MM.1S (cell line): ENCODE data around the gene ENTPD6.
A peak's percentile ranks its signal among the peaks of the same experiment; 100 is the strongest.

ENCODE experiments used
- DNase-seq: peaks from one replicate; pipeline ENCODE4 v3.0.0-alpha.2; 2015
- H2AFZ ChIP-seq: fragments of 300-600 bp; sonication (generic); 2 replicates; pipeline ENCODE4 v1.6.0; 2016; ENCODE audit warnings: antibody characterized with exemption, low read length
- H3F3A ChIP-seq: fragments of 300-600 bp; sonication (generic); 2 replicates; pipeline ENCODE4 v1.6.1; 2016; ENCODE audit warnings: mild to moderate bottlenecking, antibody characterized with exemption, low read length, moderate library complexity, mixed read lengths; ENCODE audit not compliant: insufficient read depth
- H3K27ac ChIP-seq: fragments of 300-600 bp; sonication (generic); 2 replicates; pipeline ENCODE4 v1.5.1; 2016; ENCODE audit warnings: mild to moderate bottlenecking, low read length
- H3K27me3 ChIP-seq: fragments of 300-600 bp; sonication (generic); replicated peaks from 2 replicates; pipeline ENCODE4 v1.6.0; 2016; ENCODE audit warnings: low read length; ENCODE audit not compliant: insufficient read depth
- H3K36me3 ChIP-seq: fragments of 300-600 bp; sonication (generic); replicated peaks from 2 replicates; pipeline ENCODE4 v1.6.1; 2016; ENCODE audit warnings: mild to moderate bottlenecking, low read length, mixed read lengths; ENCODE audit not compliant: insufficient read depth
- H3K4me1 ChIP-seq: fragments of 300-600 bp; sonication (generic); 2 replicates; pipeline ENCODE4 v1.6.1; 2016; ENCODE audit warnings: low read length, mixed read lengths
- H3K4me2 ChIP-seq: fragments of 300-600 bp; sonication (generic); 2 replicates; pipeline ENCODE4 v1.6.0; 2016; ENCODE audit warnings: low read depth, low read length
- H3K4me3 ChIP-seq: fragments of 300-600 bp; sonication (generic); 2 replicates; pipeline ENCODE4 v1.5.1; 2016; ENCODE audit warnings: low read length, mixed read lengths
- H3K79me2 ChIP-seq: fragments of 300-600 bp; sonication (generic); 2 replicates; pipeline ENCODE4 v1.6.1; 2016; ENCODE audit warnings: mixed run types, low read length, mixed read lengths
- H3K9ac ChIP-seq: fragments of 300-600 bp; sonication (generic); 2 replicates; pipeline ENCODE4 v1.6.1; 2016; ENCODE audit warnings: low read length, mixed read lengths
- H3K9me2 ChIP-seq: fragments of 300-600 bp; sonication (generic); replicated peaks from 2 replicates; pipeline ENCODE4 v1.6.1; 2016; ENCODE audit warnings: mild to moderate bottlenecking, low read length, mixed read lengths; ENCODE audit not compliant: insufficient read depth
- H3K9me3 ChIP-seq: fragments of 300-600 bp; sonication (generic); replicated peaks from 2 replicates; pipeline ENCODE4 v1.6.1; 2016; ENCODE audit warnings: mild to moderate bottlenecking, low read length, mixed read lengths; ENCODE audit not compliant: insufficient read depth
- H4K20me1 ChIP-seq: fragments of 300-600 bp; sonication (generic); 2 replicates; pipeline ENCODE4 v1.6.1; 2016; ENCODE audit warnings: mild to moderate bottlenecking, low read length, moderate library complexity, mixed read lengths; ENCODE audit not compliant: insufficient read depth
- CTCF ChIP-seq: fragments of 300-600 bp; sonication (generic); IDR thresholded peaks from 2 replicates; pipeline ENCODE4 v1.5.1; 2016; ENCODE audit warnings: antibody characterized with exemption, low read length, mixed read lengths
- EZH2 ChIP-seq: fragments of 300-600 bp; sonication (generic); optimal IDR thresholded peaks from 2 replicates; pipeline ENCODE3; 2017; ENCODE audit warnings: low read depth, mild to moderate bottlenecking, antibody characterized with exemption, low read length, mixed read lengths
- EZH2phosphoT487 ChIP-seq: fragments of 300-600 bp; sonication (generic); IDR thresholded peaks from 2 replicates; pipeline ENCODE4 v1.6.1; 2018; ENCODE audit warnings: antibody characterized with exemption, low read length

ENTPD6 gene

GRCh38 chr20:25218492-25218891 is 23.0 kb downstream of the ENTPD6 start:
- Histone ChIP-seq H3K9me2 (no peaks in the 10 kb centered on the region), H3K4me3 (no peak overlapping the region), H3K4me2 (no peak overlapping the region), H3K4me1 (no peaks in the 10 kb centered on the region), H2AFZ (no peak overlapping the region), H3F3A (no peaks in the 10 kb centered on the region), H3K27ac (no peak overlapping the region), H3K27me3 (no peaks in the 10 kb centered on the region), H3K9ac (no peak overlapping the region), H4K20me1 (no peaks in the 10 kb centered on the region), H3K79me2 (no peaks in the 10 kb centered on the region), H3K36me3 (0 out of 2 replicates have a peak, but pooled peaks cover 9% of the 10 kb centered on the region), H3K9me3 (no peaks in the 10 kb centered on the region)
- DNase-seq, result no peak
- no peak for TF ChIP-seq CTCF
- TF ChIP-seq EZH2phosphoT487, result no peak
- no peak for TF ChIP-seq EZH2

DNA sequence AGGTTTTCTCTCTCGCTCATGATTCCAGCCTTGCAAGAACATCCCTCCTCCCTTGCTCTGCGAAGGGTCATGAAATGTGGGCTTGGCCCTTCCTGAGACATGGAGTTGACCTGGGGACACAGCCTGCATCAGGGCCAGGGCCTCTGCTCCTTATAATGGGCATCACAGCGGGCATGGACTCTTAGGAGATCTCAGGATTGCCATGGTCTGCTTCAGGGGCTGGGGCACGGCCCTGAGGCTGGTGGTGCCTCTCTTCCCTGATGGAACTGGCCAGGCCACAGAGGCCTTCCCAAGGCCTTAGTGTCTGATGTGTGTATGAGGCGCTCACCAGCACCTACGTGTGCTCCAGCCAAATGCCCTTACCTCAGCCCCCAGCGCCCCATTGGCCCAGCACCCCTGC is 23.9 kb downstream of the ENTPD6 start:
- TF ChIP-seq EZH2, result no peak
- no peak for TF ChIP-seq CTCF
- no peak for TF ChIP-seq EZH2phosphoT487
- no peaks in the 10 kb centered on the region for H3F3A ChIP-seq
- H3K9ac ChIP-seq, result no peak overlapping the region
- H4K20me1 ChIP-seq, result no peaks in the 10 kb centered on the region
- no peaks in the 10 kb centered on the region for H3K9me3 ChIP-seq
- no peak overlapping the region for H3K4me2 ChIP-seq
- no peak for DNase-seq
- H2AFZ ChIP-seq, result no peak overlapping the region
- no peaks in the 10 kb centered on the region for H3K9me2 ChIP-seq
- no peak overlapping the region for H3K4me3 ChIP-seq
- H3K27ac ChIP-seq, result no peak overlapping the region
- H3K27me3 ChIP-seq, result no peaks in the 10 kb centered on the region
- no peaks in the 10 kb centered on the region for H3K4me1 ChIP-seq
- H3K79me2 ChIP-seq, result no peaks in the 10 kb centered on the region
- H3K36me3 ChIP-seq, result 0 out of 2 replicates have a peak, but pooled peaks cover 7% of the 10 kb centered on the region

DNA sequence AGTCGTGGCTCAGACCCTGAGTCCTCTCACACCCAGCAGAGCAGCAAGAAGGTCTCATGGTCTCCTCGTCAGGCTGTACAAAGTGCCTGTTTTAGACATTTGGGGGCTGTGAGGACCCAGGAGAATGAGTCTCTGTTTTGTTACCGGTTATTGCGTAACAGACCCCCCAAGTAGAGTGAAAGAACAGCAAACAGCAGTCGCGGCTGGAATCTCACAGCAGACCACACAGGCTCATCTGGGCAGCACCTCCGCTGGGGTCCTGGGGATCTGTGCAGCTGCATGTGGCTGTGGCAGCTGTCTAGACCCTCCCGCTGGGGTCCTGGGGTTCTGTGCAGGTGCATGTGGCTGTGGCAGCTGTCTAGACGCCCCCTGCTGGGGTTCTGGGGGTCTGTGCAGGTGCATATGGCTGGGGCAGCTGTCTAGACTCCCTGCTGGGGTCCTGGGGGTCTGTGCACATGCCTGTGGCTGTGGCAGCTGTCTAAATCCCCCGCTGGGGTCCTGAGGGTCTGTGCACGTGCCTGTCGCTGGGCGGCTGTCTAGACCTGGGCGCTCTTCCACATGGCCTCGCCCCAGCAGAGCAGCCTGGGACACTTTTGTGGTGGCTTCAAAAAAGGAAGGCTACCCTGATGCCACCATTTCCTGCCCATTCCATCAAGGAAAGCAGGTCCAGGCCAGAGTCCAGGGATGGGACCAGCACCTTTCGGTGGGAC is 24.7 kb downstream of the ENTPD6 start:
- Histone ChIP-seq H2AFZ (no peak overlapping the region), H3K27me3 (no peaks in the 10 kb centered on the region), H3K4me2 (no peak overlapping the region), H3K9me3 (no peaks in the 10 kb centered on the region), H3F3A (no peaks in the 10 kb centered on the region), H3K4me3 (no peak overlapping the region), H3K9ac (no peak overlapping the region), H3K27ac (no peak overlapping the region), H4K20me1 (no peaks in the 10 kb centered on the region), H3K9me2 (no peaks in the 10 kb centered on the region), H3K36me3 (0 out of 2 replicates have a peak, but pooled peaks cover 5% of the 10 kb centered on the region), H3K79me2 (no peaks in the 10 kb centered on the region), H3K4me1 (no peaks in the 10 kb centered on the region)
- TF ChIP-seq EZH2, result no peak
- peak; percentile 33 for TF ChIP-seq CTCF
- no peak for DNase-seq
